ENCODE measurements around the gene REEP3.
A peak's percentile ranks its signal among the peaks of the same experiment; 100 is the strongest.

The REEP3 gene

GRCh38 chr10:63505562-63505961 is 15.6 kb upstream of the REEP3 start:
- no peak for DNase-seq (ENCODE audit: low read depth in 2 of 3, low spot score in 2 of 3)

- no peak for DNase-seq (ENCODE audit: low read depth in 2 of 3, low spot score in 2 of 3)
Observed at GRCh38 chr10:63506554-63506953, 14.6 kb upstream of the REEP3 start.

GRCh38 chr10:63515002-63515763 is 6.0 kb upstream of the REEP3 start:
- DNase-seq (ENCODE audit: low read depth in 2 of 3, low spot score in 2 of 3): no peak

- no peak for DNase-seq (ENCODE audit: low read depth in 2 of 3, low spot score in 2 of 3)
Observed at GRCh38 chr10:63516207-63516606, 5.0 kb upstream of the REEP3 start.

- no peak for DNase-seq (ENCODE audit: low read depth in 2 of 3, low spot score in 2 of 3)
Observed at GRCh38 chr10:63518690-63519288, 2.4 kb upstream of the REEP3 start.

- DNase-seq (ENCODE audit: low read depth in 2 of 3, low spot score in 2 of 3): peak; percentile 33 to 51 (median 39)
Observed at GRCh38 chr10:63521416-63522276, 445 bp downstream of the REEP3 start.

- no peak for DNase-seq (ENCODE audit: low read depth in 2 of 3, low spot score in 2 of 3)
Observed at GRCh38 chr10:63522277-63522687, 1.1 kb downstream of the REEP3 start.

GRCh38 chr10:63522995-63523394 is 1.8 kb downstream of the REEP3 start:
- DNase-seq (ENCODE audit: low read depth in 2 of 3, low spot score in 2 of 3): no peak

GRCh38 chr10:63525021-63525420 is 3.8 kb downstream of the REEP3 start:
- DNase-seq (ENCODE audit: low read depth in 2 of 3, low spot score in 2 of 3): no peak

GRCh38 chr10:63527401-63527800 is 6.2 kb downstream of the REEP3 start:
- DNase-seq (ENCODE audit: low read depth in 2 of 3, low spot score in 2 of 3): no peak

- no peak for DNase-seq (ENCODE audit: low read depth in 2 of 3, low spot score in 2 of 3)
Observed at GRCh38 chr10:63528084-63528744, 7.0 kb downstream of the REEP3 start.

GRCh38 chr10:63530409-63530808 is 9.2 kb downstream of the REEP3 start:
- no peak for DNase-seq (ENCODE audit: low read depth in 2 of 3, low spot score in 2 of 3)

GRCh38 chr10:63534723-63535122 is 13.5 kb downstream of the REEP3 start:
- no peak for DNase-seq (ENCODE audit: low read depth in 2 of 3, low spot score in 2 of 3)

GRCh38 chr10:63536698-63537097 is 15.5 kb downstream of the REEP3 start:
- no peak for DNase-seq (ENCODE audit: low read depth in 2 of 3, low spot score in 2 of 3)

GRCh38 chr10:63537536-63537935 is 16.3 kb downstream of the REEP3 start:
- no peak for DNase-seq (ENCODE audit: low read depth in 2 of 3, low spot score in 2 of 3)

- DNase-seq (ENCODE audit: low read depth in 2 of 3, low spot score in 2 of 3): no peak
Observed at GRCh38 chr10:63539377-63539776, 18.2 kb downstream of the REEP3 start.

- no peak for DNase-seq (ENCODE audit: low read depth in 2 of 3, low spot score in 2 of 3)
Observed at GRCh38 chr10:63539994-63540393, 18.8 kb downstream of the REEP3 start.

- no peak for DNase-seq (ENCODE audit: low read depth in 2 of 3, low spot score in 2 of 3)
Observed at GRCh38 chr10:63542835-63543575, 21.8 kb downstream of the REEP3 start.

- no peak for DNase-seq (ENCODE audit: low read depth in 2 of 3, low spot score in 2 of 3)
Observed at GRCh38 chr10:63543576-63543962, 22.4 kb downstream of the REEP3 start.

GRCh38 chr10:63544418-63544817 is 23.2 kb downstream of the REEP3 start:
- DNase-seq (ENCODE audit: low read depth in 2 of 3, low spot score in 2 of 3): no peak
